GM19397 (cell line): ENCODE measurements around the gene PCDH1.
"Not testable (repeated sequence)": the region's sequence is repeated elsewhere in the genome, so short reads cannot be mapped to it uniquely, and the experiment has no call there.

ENCODE experiments used
- ATAC-seq: cut with Tn5 transposase; IDR thresholded peaks from one replicate; pipeline ENCODE4 v1.9.1; 2021; ENCODE audit warnings: mild to moderate bottlenecking, moderate library complexity; ENCODE audit not compliant: unreplicated experiment

PCDH1 gene

GRCh38 chr5:141878186-141878710, at the start of gene PCDH1:
PCDH1 (minus strand) TSS chr5:141878410; CDS start chr5:141878262, 148 bp downstream.
- ATAC-seq, result no peak

- ATAC-seq, result no peak
Measured at GRCh38 chr5:141926434-141926833, 48.2 kb upstream of the PCDH1 start.

- peak; percentile 99 for ATAC-seq
Measured at GRCh38 chr5:141923448-141924313, 45.5 kb upstream of the PCDH1 start, which contains the start of gene DELE1. DELE1 (plus strand) TSS chr5:141923871; CDS start chr5:141923942, 71 bp downstream.

GRCh38 chr5:141922827-141923447, 44.7 kb upstream of the PCDH1 start:
- ATAC-seq, result not testable (repeated sequence)

- ATAC-seq, result no peak
Measured at GRCh38 chr5:141920771-141921170, 42.6 kb upstream of the PCDH1 start.

GRCh38 chr5:141919218-141920119, 41.3 kb upstream of the PCDH1 start:
- no peak for ATAC-seq

GRCh38 chr5:141917760-141918159, 39.5 kb upstream of the PCDH1 start:
- ATAC-seq, result no peak

- ATAC-seq, result no peak
Measured at GRCh38 chr5:141916522-141916921, 38.3 kb upstream of the PCDH1 start.

- ATAC-seq, result no peak
Measured at GRCh38 chr5:141915881-141916336, 37.7 kb upstream of the PCDH1 start.

- no peak for ATAC-seq
Measured at GRCh38 chr5:141914797-141915196, 36.6 kb upstream of the PCDH1 start.

- peak; percentile 83 for ATAC-seq
Measured at GRCh38 chr5:141914199-141914743, 36.1 kb upstream of the PCDH1 start.

- ATAC-seq, result no peak
Measured at GRCh38 chr5:141913560-141914198, 35.5 kb upstream of the PCDH1 start.

- ATAC-seq, result no peak
Measured at GRCh38 chr5:141910271-141910673, 32.1 kb upstream of the PCDH1 start.

GRCh38 chr5:141909212-141909611, 31.0 kb upstream of the PCDH1 start:
- ATAC-seq, result no peak

- ATAC-seq, result no peak
Measured at GRCh38 chr5:141908796-141909195, 30.6 kb upstream of the PCDH1 start.

- ATAC-seq, result no peak
Measured at GRCh38 chr5:141906972-141907371, 28.8 kb upstream of the PCDH1 start.

- no peak for ATAC-seq
Measured at GRCh38 chr5:141906517-141906916, 28.3 kb upstream of the PCDH1 start.

GRCh38 chr5:141904551-141904950, 26.3 kb upstream of the PCDH1 start:
- ATAC-seq, result no peak

- no peak for ATAC-seq
Measured at GRCh38 chr5:141903261-141903660, 25.1 kb upstream of the PCDH1 start.
